ENCODE results near the gene CLSTN2.

GRCh38 chr3:140447136-140447535 is 512.2 kb downstream of the CLSTN2 start:
- TF ChIP-seq SIN3A (conservative IDR thresholded peaks at IDR 0.05 in 1 of 2, IDR thresholded peaks at IDR 0.05 in 1 of 2; ENCODE audit: low read depth in 1 of 2, low read length in 2 of 2) (no peak), POLR2A (IDR thresholded peaks at IDR 0.05; ENCODE audit: control extremely low read depth in 1 of 2, low read depth in 2 of 2, low read length in 2 of 2) (no peak)

Measured in H1 (cell line).